GM12878 (cell line): ENCODE data around the gene MED25. TPM values are rescaled to one million over a fixed set of nuclear protein-coding genes. Genes with fewer than 3 reads are reported as not detected.

Source experiments
- ATAC-seq: fragments of 200-7000 bp; cut with Tn5 transposase; 3 replicates; pipeline ENCODE4 v1.9.1; 2020; ENCODE audit warnings: mild to moderate bottlenecking, moderate library complexity
- BruUV-seq: library from RNA; stranded (reverse); fragments of 400-500 nt; replicated peaks from 2 replicates; lab custom pipeline; 2021; lab: Mats Ljungman, UMichigan
- CTCF ChIA-PET: fragments of 300-600 bp; sonication (Branson Sonifier 250); formaldehyde crosslinking; extraction: SDS; loops from one replicate; lab custom pipeline; 2021; ENCODE audit warnings: inconsistent platforms; lab: Yijun Ruan, JAX
- POLR2A ChIA-PET: fragments of 350-600 bp; formaldehyde crosslinking; extraction: SDS; loops from one replicate; lab custom pipeline; 2021; ENCODE audit warnings: inconsistent platforms; lab: Charles Lee
- RAD21 ChIA-PET: fragments of 300-600 bp; sonication (Branson Sonifier 250); formaldehyde crosslinking; loops from one replicate; lab custom pipeline; 2023; ENCODE audit warnings: antibody characterized with exemption; ENCODE audit not compliant: unreplicated experiment; lab: Charles Lee
- SMC1A ChIA-PET: fragments of 300-600 bp; sonication (Branson Sonifier 250); formaldehyde crosslinking; loops from one replicate; lab custom pipeline; 2023; ENCODE audit not compliant: unreplicated experiment, uncharacterized antibody; lab: Charles Lee
- DNase-seq: peaks from one replicate; pipeline ENCODE4 v3.0.0-alpha.2; 2011; ENCODE audit warnings: low read depth, low spot score
- FAIRE-seq: peaks from 3 replicates; lab custom pipeline; 2011; peaks lifted over from hg19 to GRCh38; lab: Jason Lieb, UNC
- H2AFZ ChIP-seq: 2 replicates; pipeline ENCODE4 v1.6.0; 2011; ENCODE audit warnings: low read depth, low read length, control low read depth; ENCODE audit not compliant: control insufficient read depth
- H3K27ac ChIP-seq: 2 replicates; pipeline ENCODE4 v1.5.1; 2011; ENCODE audit warnings: control low read depth; ENCODE audit not compliant: control insufficient read depth, insufficient read depth
- H3K27me3 ChIP-seq, 2 experiments: replicated peaks in 1 of 2; 2 replicates each; pipeline versions ENCODE4 v1.6.0 to v1.6.1; 2011; ENCODE audit warnings: low read length in 1 of 2; ENCODE audit not compliant: control insufficient read depth in 2 of 2, insufficient read depth in 2 of 2
- H3K36me3 ChIP-seq, 2 experiments: 2 replicates each; pipeline ENCODE4 v1.5.1; 2011; ENCODE audit warnings: low read length in 1 of 2; ENCODE audit not compliant: control insufficient read depth in 2 of 2, insufficient read depth in 2 of 2
- H3K4me1 ChIP-seq: 2 replicates; pipeline ENCODE4 v1.6.1; 2011; ENCODE audit warnings: mild to moderate bottlenecking, low read length, moderate library complexity, mixed read lengths; ENCODE audit not compliant: control insufficient read depth, insufficient read depth
- H3K4me2 ChIP-seq: 2 replicates; pipeline ENCODE4 v1.6.0; 2011; ENCODE audit warnings: control low read depth; ENCODE audit not compliant: control insufficient read depth, insufficient read depth
- H3K4me3 ChIP-seq: fragments of 200-600 bp; sonication (generic); 2 replicates; pipeline ENCODE4 v1.5.1; 2016
- H3K79me2 ChIP-seq: 2 replicates; pipeline ENCODE4 v1.6.0; 2011; ENCODE audit warnings: low read length; ENCODE audit not compliant: control insufficient read depth, insufficient read depth
- H3K9ac ChIP-seq: 2 replicates; pipeline ENCODE4 v1.8.0; 2011; ENCODE audit warnings: low read length, control low read depth, mixed read lengths; ENCODE audit not compliant: control insufficient read depth, insufficient read depth
- H3K9me3 ChIP-seq: replicated peaks from 3 replicates; pipeline ENCODE4 v1.5.1; 2011; ENCODE audit warnings: mild to moderate bottlenecking, low read length; ENCODE audit not compliant: control insufficient read depth, insufficient read depth
- H4K20me1 ChIP-seq: 2 replicates; pipeline ENCODE4 v1.6.0; 2011; ENCODE audit not compliant: control insufficient read depth, insufficient read depth
- ETV6 ChIP-seq, 2 experiments: fragments of 450-650 bp in 1 of 2; IDR thresholded peaks in 1 of 2; conservative IDR thresholded peaks in 1 of 2; 2 replicates each; pipeline ENCODE4 v1.6.1; 2014; ENCODE audit warnings: antibody characterized with exemption in 1 of 2, borderline replicate concordance in 1 of 2, low read depth in 1 of 2, mild to moderate bottlenecking in 1 of 2, moderate library complexity in 1 of 2
- IRF4 ChIP-seq: IDR thresholded peaks from 2 replicates; pipeline ENCODE4 v1.6.1; 2011; ENCODE audit warnings: low read depth, low read length
- LARP7 ChIP-seq: fragments of 450-650 bp; IDR thresholded peaks from 2 replicates; pipeline ENCODE4 v1.6.1; 2017; ENCODE audit warnings: mild to moderate bottlenecking
- MTA2 ChIP-seq: fragments of 450-650 bp; IDR thresholded peaks from 2 replicates; pipeline ENCODE4 v1.6.1; 2016; ENCODE audit warnings: low read depth, mild to moderate bottlenecking, moderate library complexity
- POLR2A ChIP-seq: IDR thresholded peaks from 2 replicates; pipeline ENCODE4 v1.6.1; 2011; ENCODE audit warnings: low read depth, mild to moderate bottlenecking, low read length
- ZBTB4 ChIP-seq: fragments of 450-650 bp; formaldehyde crosslinking; IDR thresholded peaks from 2 replicates; pipeline ENCODE4 v1.4.0; 2022; ENCODE audit warnings: mild to moderate bottlenecking, moderate library complexity
- WGBS: methylation state at CpG from one replicate; pipeline ENCODE4 v1.1.6; 2016; ENCODE audit warnings: low lambda C conversion rate; ENCODE audit not compliant: insufficient replicate concordance, insufficient coverage; ENCODE audit errors: missing lambda C conversion rate; 5-methylcytosine and 5-hydroxymethylcytosine counted together
- in situ Hi-C: fragments of 300-500 bp; cut with MboI; formaldehyde crosslinking; loops from 9 replicates; pipeline ENCODE4 v1.14.3; 2018; ENCODE audit warnings: mixed read lengths
- intact Hi-C: fragments of 100-400 bp; cut with micrococcal nuclease; formaldehyde crosslinking; loops from one replicate; pipeline ENCODE4 v1.14.2; 2022; ENCODE audit not compliant: unreplicated experiment
- polyA plus RNA-seq, 11 experiments: library from polyadenylated mRNA; depleted of rRNA in 4 of 11; unstranded in 6 of 11; stranded (reverse) in 5 of 11; fragments of >200 nt; fragmentation: Nextera tagmentation in 4 of 11; fragmentation: Illumina TruSeq in 1 of 11; extraction: Ambion mirVana in 4 of 11; extraction: Trizol in 1 of 11; gene quantifications; 1 replicate in 1 of 11; 2 replicates in 10 of 11; pipeline versions ENCODE4 v1.2.1 to v1.2.3, GENCODE V29; 2011 to 2016; ENCODE audit warnings: inconsistent platforms in 2 of 11, missing spikeins in 2 of 11, low read depth in 1 of 11
- total RNA-seq, 4 experiments: library from RNA; depleted of rRNA in 3 of 4; stranded (reverse); fragments of >200 nt in 3 of 4; fragmentation: Illumina TruSeq in 1 of 4; extraction: Trizol in 1 of 4; gene quantifications; 2 replicates each; pipeline versions ENCODE4 v1.2.1 to v1.2.3, GENCODE V29; 2013 to 2021
- TF ChIP-seq, protein P1 (sequence below): IDR thresholded peaks from 2 replicates; pipeline ENCODE4 v1.6.1; 2012; ENCODE audit warnings: improper control_type of control experiment, low read depth, low read length; ENCODE audit not compliant: insufficient replicate concordance

The MED25 gene
- total and polyA plus RNA-seq, 10 of the 15 experiments (the other 5 are each of a cell fraction or from before 2014, with no cell fraction given) = 3.5 to 53.9 (median 17.1) TPM

GRCh38 chr19:49871349-49871985 is 53.4 kb downstream of the MED25 start:
- no peak for FAIRE-seq
- DNase-seq = no peak
- no peak overlapping the region for H3K4me2 ChIP-seq
- POLR2A ChIA-PET = interaction anchor here (0.9 kb wide), 1 partner anchor 20 kb away, joined by 3 read pairs; no protein-coding TSS in a partner anchor
- H3K9ac ChIP-seq = no peak overlapping the region
- SMC1A ChIA-PET = no interaction called here
- intact Hi-C loops (loop anchor here (5.0 kb wide), 1 partner anchor 384 kb away; the partner anchor contains the start of gene RPL13A), in situ Hi-C loops (no loop called here)
- CTCF ChIA-PET = no interaction called here
- no peak overlapping the region for H2AFZ ChIP-seq
- RAD21 ChIA-PET = no interaction called here
- peaks cover 27% of the 10 kb centered on the region for H3K79me2 ChIP-seq
- BruUV-seq = no TSS peak
- no peaks in the 10 kb centered on the region for H3K27me3 ChIP-seq
- TF ChIP-seq ZBTB4 (CRISPR knock-in tag) (no peak), LARP7 (no peak), POLR2A (no peak; the same call in 1 of the 2 replicates), MTA2 (no peak), IRF4 (no peak), ETV6 (conservative IDR thresholded peaks at IDR 0.05 in 1 of 2, IDR thresholded peaks at IDR 0.05 in 1 of 2; ENCODE audit: borderline replicate concordance in 1 of 2, low read depth in 1 of 2) (no peak)
- TF ChIP-seq, protein P1, sequence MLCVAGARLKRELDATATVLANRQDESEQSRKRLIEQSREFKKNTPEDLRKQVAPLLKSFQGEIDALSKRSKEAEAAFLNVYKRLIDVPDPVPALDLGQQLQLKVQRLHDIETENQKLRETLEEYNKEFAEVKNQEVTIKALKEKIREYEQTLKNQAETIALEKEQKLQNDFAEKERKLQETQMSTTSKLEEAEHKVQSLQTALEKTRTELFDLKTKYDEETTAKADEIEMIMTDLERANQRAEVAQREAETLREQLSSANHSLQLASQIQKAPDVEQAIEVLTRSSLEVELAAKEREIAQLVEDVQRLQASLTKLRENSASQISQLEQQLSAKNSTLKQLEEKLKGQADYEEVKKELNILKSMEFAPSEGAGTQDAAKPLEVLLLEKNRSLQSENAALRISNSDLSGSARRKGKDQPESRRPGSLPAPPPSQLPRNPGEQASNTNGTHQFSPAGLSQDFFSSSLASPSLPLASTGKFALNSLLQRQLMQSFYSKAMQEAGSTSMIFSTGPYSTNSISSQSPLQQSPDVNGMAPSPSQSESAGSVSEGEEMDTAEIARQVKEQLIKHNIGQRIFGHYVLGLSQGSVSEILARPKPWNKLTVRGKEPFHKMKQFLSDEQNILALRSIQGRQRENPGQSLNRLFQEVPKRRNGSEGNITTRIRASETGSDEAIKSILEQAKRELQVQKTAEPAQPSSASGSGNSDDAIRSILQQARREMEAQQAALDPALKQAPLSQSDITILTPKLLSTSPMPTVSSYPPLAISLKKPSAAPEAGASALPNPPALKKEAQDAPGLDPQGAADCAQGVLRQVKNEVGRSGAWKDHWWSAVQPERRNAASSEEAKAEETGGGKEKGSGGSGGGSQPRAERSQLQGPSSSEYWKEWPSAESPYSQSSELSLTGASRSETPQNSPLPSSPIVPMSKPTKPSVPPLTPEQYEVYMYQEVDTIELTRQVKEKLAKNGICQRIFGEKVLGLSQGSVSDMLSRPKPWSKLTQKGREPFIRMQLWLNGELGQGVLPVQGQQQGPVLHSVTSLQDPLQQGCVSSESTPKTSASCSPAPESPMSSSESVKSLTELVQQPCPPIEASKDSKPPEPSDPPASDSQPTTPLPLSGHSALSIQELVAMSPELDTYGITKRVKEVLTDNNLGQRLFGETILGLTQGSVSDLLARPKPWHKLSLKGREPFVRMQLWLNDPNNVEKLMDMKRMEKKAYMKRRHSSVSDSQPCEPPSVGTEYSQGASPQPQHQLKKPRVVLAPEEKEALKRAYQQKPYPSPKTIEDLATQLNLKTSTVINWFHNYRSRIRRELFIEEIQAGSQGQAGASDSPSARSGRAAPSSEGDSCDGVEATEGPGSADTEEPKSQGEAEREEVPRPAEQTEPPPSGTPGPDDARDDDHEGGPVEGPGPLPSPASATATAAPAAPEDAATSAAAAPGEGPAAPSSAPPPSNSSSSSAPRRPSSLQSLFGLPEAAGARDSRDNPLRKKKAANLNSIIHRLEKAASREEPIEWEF = no peak
- WGBS = 82% methylated on average over 16 of the region's 17 CpGs
- no peak overlapping the region for H3K4me3 ChIP-seq
- H3K4me1 ChIP-seq = peaks cover 31% of the 10 kb centered on the region
- no peaks in the 10 kb centered on the region; a peak in 1 of 4 replicates for H3K36me3 ChIP-seq
- ATAC-seq = no peak
- H4K20me1 ChIP-seq = no peaks in the 10 kb centered on the region
- no peaks in the 10 kb centered on the region for H3K9me3 ChIP-seq
- no peak overlapping the region for H3K27ac ChIP-seq
